ENCODE data around the gene ZNF423.
"Not testable (repeated sequence)": the region's sequence is repeated elsewhere in the genome, so short reads cannot be mapped to it uniquely, and the experiment has no call there.

ZNF423 gene

DNA sequence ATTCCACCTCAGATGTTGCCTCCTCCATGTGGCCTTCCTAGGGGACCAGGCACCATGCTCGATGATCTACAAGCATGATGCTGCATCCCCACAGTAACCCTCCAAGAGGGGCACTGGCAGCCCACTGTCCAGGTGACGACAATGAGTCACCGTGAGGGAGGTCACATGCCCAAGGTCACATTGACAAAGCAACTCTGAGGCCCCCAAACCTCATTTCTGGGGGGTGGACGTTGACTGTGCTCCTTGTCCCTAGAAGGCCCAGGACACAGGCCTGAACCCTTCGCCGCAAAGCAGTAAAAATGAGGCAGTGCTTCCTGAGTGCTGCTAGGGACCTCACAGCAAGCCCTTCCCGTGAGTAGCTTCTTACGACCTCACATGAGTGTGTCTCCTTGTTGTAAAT, 345.8 kb downstream of the ZNF423 start:
- no peak for DNase-seq (ENCODE audit: low spot score)

DNA sequence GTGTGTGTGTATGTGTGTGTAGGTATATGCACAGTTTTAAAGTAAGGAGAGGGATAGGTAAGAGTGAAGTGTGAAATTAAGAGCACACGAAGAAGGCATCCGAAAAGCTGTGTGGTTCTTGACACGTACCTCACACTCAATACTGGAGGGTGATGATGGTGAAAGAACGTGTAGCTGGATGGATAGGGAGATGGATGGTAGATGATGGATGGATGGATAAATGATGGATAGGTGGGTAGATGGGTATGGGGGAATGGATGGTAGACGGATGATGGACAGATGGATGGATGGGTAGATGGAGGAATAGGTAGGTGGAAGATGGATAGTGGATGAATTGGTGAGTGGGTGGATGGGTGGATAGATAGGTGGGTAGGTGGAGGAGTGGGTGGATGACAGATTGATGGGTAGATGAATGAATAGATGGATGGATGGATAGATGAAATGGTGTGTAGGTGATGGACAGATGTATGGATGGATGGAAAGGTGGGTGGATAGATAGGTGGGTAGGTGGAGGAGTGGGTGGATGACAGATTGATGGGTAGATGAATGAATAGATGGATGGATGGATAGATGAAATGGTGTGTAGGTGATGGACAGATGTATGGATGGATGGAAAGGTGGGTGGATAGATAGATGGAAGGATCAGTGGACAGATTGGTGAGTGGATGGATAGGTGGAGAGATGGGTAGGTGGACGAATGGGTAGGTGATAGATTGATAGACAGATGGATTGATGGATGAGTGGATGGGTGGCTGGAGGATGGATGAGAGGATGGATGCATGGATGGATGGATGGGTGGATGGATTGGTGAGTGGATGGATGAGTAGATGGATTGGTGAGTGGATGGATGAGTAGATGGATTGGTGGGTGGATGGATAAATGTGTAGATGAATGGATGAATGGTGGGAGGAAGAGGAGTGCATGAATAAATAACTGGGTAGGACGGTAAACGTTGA, 349.6 kb downstream of the ZNF423 start:
- not testable (repeated sequence) for DNase-seq (ENCODE audit: low spot score)

DNA sequence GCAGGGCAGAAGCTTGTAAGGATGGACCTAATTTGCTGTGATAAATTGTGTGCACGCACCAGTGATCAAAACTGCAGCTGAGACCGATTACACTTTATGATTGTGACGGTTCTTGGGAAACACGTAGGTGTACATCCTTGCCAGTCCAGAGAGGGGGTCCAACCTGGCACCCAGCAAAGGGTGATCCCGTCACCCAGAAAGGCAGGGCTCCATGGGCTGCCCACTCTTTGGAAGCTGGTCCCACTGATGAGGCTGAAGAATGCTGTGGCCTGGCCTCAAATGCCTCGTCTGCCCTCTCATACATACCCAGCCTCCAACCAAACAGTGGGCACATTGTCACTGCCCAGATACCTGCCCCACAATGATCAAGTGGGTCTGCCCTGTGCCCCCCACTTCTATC, 350.4 kb downstream of the ZNF423 start:
- no peak for DNase-seq (ENCODE audit: low spot score)

- no peak for DNase-seq (ENCODE audit: low spot score)
These were observed 351.3 kb downstream of the ZNF423 start for GRCh38 chr16:49504626-49505025.

GRCh38 chr16:49504023-49504364, 351.9 kb downstream of the ZNF423 start:
- no peak for DNase-seq (ENCODE audit: low spot score)

- DNase-seq (ENCODE audit: low spot score) = no peak
These were observed 352.5 kb downstream of the ZNF423 start for GRCh38 chr16:49503256-49504022.

DNA sequence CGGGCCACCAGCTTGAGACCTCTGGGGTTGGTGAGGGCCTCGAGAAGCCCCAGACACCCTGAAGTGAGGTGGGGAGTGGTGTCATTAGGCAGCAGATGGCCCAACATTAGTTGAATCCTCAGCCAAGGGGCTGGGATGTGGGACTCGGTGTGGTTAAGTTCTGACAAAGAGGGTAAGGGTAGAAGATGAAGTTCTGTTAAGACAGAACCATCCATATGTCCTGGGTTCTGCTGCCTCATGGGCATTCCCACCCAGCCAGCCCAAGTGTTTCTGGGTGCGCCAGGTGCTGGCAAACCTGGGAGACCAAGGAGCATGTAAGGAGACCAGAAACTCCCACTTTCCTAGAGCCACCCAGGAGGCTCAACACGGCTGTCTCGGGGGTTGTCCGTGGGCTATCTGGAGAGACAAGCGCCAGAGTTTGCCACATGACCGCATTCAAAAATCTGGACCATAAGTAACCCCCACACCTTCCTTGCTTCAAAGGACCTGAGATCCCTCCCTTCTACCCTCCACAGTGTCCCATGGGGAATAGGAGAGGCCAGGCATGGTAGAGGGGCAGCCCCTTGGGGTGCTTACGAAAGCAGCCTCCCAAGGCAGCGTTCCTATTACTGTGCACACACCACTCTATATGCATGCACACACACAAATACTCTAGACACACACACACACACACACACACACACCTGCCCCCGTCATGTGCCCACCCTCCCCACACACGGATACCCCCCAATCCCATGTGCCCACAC, 353.6 kb downstream of the ZNF423 start:
- no peak for DNase-seq (ENCODE audit: low spot score)

GRCh38 chr16:49499869-49500610, 355.9 kb downstream of the ZNF423 start:
- DNase-seq (ENCODE audit: low spot score) = no peak

DNA sequence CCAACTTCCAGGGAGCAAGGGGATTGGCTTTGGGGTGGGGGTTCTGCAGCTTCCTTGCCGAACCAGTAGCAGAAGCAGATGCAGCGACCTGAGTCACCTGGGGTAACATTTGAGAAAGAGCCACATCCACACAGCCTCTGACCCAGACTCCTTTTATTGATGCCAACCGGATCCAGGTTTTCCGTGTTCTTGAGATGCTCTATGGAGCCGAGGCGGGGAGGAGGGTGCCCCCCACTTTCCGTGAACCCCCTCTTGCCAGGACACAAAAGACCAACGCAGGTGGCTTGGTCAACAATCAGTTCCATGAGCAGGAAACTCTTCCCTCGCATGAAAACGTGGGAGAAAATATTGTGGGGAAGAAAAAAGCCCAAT, 356.5 kb downstream of the ZNF423 start:
- DNase-seq (ENCODE audit: low spot score) = no peak

GRCh38 chr16:49498666-49499413, 357.1 kb downstream of the ZNF423 start:
- DNase-seq (ENCODE audit: low spot score) = no peak

GRCh38 chr16:49498264-49498663, 357.6 kb downstream of the ZNF423 start:
- no peak for DNase-seq (ENCODE audit: low spot score)

- DNase-seq (ENCODE audit: low spot score) = no peak
These were observed 358.4 kb downstream of the ZNF423 start for GRCh38 chr16:49497466-49497865.

DNA sequence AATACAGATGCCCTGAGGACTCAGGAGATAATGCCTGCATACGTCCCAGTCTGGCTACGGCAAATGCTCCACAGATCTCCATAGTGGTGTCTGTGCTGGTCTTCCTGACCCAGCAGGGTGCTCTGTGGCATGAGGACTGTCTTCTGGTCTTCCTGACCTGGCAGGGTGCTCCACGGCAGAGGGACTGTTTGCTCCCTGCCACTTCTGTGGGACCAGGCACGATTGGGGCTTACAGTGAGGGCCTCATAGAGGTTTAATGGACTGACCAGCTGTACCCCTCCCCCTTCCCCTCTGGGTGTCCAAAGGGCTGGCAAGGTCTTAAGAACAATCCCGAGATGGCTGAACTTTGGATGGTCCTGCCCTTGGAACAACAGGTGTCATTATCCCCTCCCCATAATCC, 359.3 kb downstream of the ZNF423 start:
- no peak for DNase-seq (ENCODE audit: low spot score)

DNA sequence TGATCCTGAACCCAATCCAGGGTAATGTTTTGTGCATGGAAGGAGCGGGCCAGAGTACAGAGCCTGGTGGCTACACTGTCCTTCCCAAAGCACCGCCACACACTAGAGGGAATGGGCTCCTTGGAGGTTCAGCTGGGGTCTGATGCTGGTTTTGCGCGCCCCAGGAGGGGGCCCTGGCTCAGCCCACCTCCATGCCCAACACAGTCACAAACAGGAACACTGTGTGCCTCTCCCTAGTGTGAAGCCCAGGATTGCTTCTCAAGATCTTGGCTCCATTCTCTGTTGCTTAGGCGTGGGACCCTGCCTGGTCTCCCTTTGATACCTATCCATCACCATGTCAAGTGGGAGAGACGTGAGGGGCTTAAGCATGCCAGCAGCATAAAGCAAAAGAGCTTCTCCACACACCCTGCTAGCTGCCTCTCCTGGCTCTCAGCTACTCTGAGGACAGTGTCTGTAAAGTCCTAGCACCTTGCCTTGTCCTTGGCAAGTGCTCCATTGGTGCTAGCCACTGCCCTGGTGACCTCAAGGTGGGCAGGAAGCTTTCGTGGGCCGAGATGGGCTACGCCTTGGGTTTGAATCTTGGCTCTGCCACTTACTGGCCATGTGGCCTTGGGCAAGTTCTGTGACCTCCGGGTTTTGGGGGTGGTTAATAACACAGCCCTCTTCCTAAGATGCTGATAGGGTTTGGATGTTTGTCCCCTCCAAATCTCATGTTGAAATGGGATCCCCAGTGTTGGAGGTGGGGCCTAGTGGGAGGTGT, 360.1 kb downstream of the ZNF423 start:
- no peak for DNase-seq (ENCODE audit: low spot score)

GRCh38 chr16:49494891-49495566, 360.9 kb downstream of the ZNF423 start:
- no peak for DNase-seq (ENCODE audit: low spot score)

DNA sequence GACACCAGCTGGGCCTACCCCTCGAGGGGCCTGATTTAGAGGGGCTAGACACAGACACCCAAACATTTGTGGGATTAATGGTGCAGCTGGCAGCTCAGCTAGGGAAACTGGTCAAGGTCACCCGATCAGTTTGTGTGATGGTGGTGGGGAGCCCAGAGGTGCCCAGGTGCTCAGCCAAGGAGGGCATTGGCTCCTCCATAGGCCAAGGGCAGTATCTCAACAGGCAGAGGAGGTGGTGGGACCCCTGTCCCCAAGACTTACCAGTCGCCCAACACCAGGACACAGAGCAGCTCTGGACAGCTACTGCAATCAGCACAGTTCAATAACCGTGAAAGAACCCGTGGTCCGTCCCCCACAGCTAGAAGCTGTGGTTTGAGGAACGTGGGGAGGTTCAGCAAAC, 361.4 kb downstream of the ZNF423 start:
- DNase-seq (ENCODE audit: low spot score) = no peak

- DNase-seq (ENCODE audit: low spot score) = no peak
These were observed 362.1 kb downstream of the ZNF423 start for GRCh38 chr16:49493836-49494235.

DNA sequence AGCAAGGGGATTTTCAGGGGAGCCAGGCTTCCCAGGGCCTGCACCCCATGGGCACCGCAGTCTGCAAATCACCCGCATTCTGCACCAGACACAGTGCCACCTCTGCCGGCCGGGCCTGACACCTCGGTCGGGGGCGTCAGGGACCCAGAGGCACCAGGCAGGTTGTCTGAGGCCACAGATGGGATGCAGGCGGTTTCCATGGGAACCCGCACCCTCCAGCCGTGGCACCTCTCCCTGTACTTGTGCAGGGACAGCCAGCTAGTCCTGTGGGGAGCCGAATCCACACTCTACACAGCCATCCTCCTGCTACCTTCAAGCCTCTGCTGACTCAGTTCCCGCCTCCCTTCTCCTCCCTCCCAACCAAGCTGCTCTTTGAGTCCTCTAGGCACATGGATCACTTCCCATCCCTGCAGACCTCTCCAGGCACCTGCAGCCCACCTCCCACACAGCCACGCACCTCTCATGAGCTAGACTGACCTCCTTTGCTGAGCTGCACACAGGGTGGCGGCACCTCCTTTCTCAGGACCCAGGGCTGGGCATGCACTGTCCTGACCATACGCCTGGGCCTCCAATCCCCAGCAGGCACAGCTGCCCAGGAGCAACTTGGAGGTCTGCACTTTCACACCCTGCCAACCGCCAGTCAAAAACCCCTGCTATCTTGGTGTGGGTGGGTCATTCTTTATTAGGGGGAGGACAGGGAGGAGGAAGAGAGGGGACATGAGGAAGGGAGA, 362.9 kb downstream of the ZNF423 start:
- DNase-seq (ENCODE audit: low spot score) = no peak

All from hematopoietic multipotent progenitor cell treated with erythropoietin and hydrocortisone succinate and interleukin-3 and kit ligand, for 17 days (in vitro differentiated cells).